ENCODE results near the gene FLNB. TPM values are rescaled to one million over a fixed set of nuclear protein-coding genes. Genes with fewer than 3 reads are reported as not detected.
A peak's percentile ranks its signal among the peaks of the same experiment; 100 is the strongest.

The FLNB gene
- total RNA-seq, 4 donors from 2014 or later: 60.2 to 138 (median 96.2) TPM

DNA sequence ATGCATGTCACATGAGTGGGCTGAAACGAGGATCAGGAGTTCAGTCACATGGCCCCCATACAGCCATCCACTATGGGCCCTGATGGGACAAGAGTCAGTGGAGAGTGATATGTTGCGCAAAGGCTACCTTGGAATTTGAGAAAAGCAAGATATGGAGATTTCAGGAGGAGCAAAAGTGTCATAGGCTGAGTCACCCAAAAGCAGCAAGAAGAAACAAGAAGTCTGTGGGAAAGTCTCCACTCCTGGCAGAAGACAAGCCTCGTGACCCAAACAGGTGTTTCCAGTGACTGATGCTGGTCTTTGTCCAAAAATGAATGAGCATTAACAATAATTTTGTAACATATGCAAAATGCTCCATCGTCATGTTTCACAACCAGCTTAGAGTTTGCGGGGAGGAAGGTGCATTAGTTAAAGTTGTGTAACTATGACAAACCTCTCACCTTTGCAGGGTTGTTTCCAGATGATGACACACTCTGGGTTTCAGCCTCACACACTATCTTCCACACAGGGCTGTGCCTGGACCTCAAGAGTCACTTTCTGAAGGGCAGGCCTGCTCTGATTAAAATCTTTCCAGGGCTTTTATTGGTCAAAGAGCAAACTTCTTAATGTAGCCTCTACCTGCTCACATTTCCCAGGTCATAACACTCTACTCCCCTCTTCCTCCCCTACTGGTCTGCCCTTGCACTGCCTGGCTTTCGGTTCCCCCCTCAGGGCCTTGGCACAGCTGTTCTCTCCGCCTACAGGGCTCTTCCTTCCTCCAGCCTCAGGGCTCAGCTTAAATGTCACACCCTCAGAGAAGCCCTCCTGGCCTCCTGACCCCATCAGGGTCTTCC, 206.5 kb downstream of the FLNB start:
- Histone ChIP-seq H3K4me1 (peaks cover 0 to 12% (median 0%) of the 10 kb centered on the region in 3 donors), H3K4me3 (no peak overlapping the region), H3K9me3 (no peaks in the 10 kb centered on the region), H3K27me3 (no peaks in the 10 kb centered on the region), H3K27ac (no peak overlapping the region), H3K36me3 (no peaks in the 10 kb centered on the region)
- no peak for ATAC-seq
- TF ChIP-seq EP300 (IDR thresholded peaks at IDR 0.05) (no peak), POLR2AphosphoS5 (IDR thresholded peaks at IDR 0.05) (no peak), CTCF (IDR thresholded peaks at IDR 0.05) (no peak), POLR2A (IDR thresholded peaks at IDR 0.05) (no peak)
- WGBS, 2 donors (ENCODE audit: low coverage in 1 of 2): 69 to 73% methylated on average over 4 to 6 of the region's 7 CpGs

- TF ChIP-seq CTCF (IDR thresholded peaks at IDR 0.05): no peak
- no peak for TF ChIP-seq POLR2AphosphoS5 (IDR thresholded peaks at IDR 0.05)
- TF ChIP-seq EP300 (IDR thresholded peaks at IDR 0.05): no peak
- no peak for TF ChIP-seq POLR2A (IDR thresholded peaks at IDR 0.05)
- no peak overlapping the region for H3K27ac ChIP-seq
- peaks cover 0 to 12% (median 0%) of the 10 kb centered on the region in 3 donors for H3K4me1 ChIP-seq
- no peaks in the 10 kb centered on the region for H3K36me3 ChIP-seq
- no peak for ATAC-seq
- H3K27me3 ChIP-seq: no peaks in the 10 kb centered on the region
- 52 to 76% methylated on average over 4 to 5 of the region's 10 CpGs for WGBS, 2 donors (ENCODE audit: low coverage in 1 of 2)
- H3K9me3 ChIP-seq: no peaks in the 10 kb centered on the region
- no peak overlapping the region for H3K4me3 ChIP-seq
Observed at GRCh38 chr3:58215317-58216025, 207.2 kb downstream of the FLNB start.

- 81 to 82% methylated on average over 10 of the region's 10 CpGs for WGBS, 2 donors (ENCODE audit: low coverage in 1 of 2)
- no peak overlapping the region for H3K27ac ChIP-seq
- H3K36me3 ChIP-seq: no peaks in the 10 kb centered on the region
- peaks cover 0 to 12% (median 0%) of the 10 kb centered on the region in 3 donors for H3K4me1 ChIP-seq
- no peak overlapping the region for H3K4me3 ChIP-seq
- no peaks in the 10 kb centered on the region for H3K9me3 ChIP-seq
- no peak for ATAC-seq
- H3K27me3 ChIP-seq: no peaks in the 10 kb centered on the region
- TF ChIP-seq CTCF (IDR thresholded peaks at IDR 0.05) (no peak), POLR2A (IDR thresholded peaks at IDR 0.05) (no peak), POLR2AphosphoS5 (IDR thresholded peaks at IDR 0.05) (no peak), EP300 (IDR thresholded peaks at IDR 0.05) (no peak)
Observed at GRCh38 chr3:58216496-58217195, 208.4 kb downstream of the FLNB start.

GRCh38 chr3:58217209-58217811, 209.1 kb downstream of the FLNB start:
- WGBS, 2 donors (ENCODE audit: low coverage in 1 of 2): 20 to 25% methylated on average over 5 to 8 of the region's 15 CpGs
- Histone ChIP-seq H3K4me1 (peaks cover 0 to 12% (median 0%) of the 10 kb centered on the region in 3 donors), H3K4me3 (no peak overlapping the region), H3K27ac (no peak overlapping the region), H3K27me3 (no peaks in the 10 kb centered on the region), H3K9me3 (no peaks in the 10 kb centered on the region), H3K36me3 (no peaks in the 10 kb centered on the region)
- TF ChIP-seq CTCF (IDR thresholded peaks at IDR 0.05): peak; percentile 55 to 78 (median 68)
- TF ChIP-seq EP300 (IDR thresholded peaks at IDR 0.05): no peak
- peak; percentile 78 for ATAC-seq
